ENCODE results near the gene KAT2A.

Gene KAT2A

GRCh38 chr17:42090964-42091790 is 30.0 kb downstream of the KAT2A start:
- no peak for DNase-seq

DNA sequence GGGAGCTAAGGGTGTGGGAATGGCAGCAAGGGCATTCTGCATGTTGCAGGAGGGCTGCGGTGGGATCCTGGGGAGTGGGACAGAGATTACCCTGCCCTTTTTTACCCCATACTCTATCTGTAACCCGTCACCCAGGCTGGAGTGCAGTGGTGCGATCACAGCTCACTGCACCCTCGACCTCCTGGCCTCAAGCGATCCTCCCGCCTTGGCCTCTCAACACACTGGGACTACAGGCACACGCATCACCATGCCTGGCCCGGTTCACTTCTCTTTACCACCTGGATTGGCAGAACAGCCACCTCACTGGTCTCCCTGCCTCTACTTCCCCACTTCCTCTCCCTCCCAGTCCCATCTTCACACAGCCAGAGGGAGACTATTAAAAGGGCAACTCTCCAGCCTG is 32.4 kb downstream of the KAT2A start:
- DNase-seq, result no peak

DNA sequence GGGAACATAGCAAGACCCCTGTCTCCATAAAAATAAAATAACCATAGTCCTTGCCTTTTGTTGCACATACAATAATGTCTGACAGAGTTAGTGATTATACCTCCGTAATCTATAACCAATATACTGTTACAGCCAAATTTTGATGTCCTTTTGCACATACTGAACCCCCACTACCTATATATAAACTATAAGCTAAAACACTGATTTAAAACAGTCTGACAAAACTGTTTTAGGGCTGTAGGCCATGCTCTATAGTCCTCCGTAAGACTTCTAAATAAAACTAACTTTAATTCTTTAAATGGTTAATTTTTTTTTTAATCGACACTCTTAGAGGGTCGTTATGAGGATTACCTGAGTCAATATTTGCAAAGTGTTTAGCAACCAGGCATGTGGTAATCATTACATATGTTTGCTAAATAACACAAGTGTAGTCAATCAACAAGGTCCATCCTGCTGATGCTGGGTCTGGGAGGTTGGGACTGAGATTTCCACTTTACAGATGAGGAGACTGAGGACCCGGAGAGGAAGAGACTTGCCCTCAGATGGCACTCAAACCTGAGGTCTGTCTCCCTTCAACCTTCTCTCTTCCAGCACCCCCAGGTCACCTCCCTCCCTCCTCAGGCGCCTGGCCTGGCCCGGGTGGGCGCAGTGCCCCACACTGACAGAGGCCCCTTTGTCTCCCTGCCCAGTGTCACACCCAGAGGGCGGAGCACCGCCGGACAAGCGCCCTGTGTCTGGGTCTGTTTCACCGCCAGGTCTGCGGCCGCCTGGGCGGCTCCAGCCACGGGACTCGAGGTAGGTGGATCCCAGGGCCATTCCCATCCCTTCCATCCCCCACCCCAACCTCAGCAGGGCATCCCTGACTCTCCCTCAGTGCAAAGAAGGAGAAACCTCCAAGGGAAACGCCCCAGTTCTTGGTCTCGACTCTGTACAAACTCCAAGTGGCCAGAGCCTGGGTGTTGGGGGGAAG is 33.1 kb downstream of the KAT2A start:
- DNase-seq, result no peak

DNA sequence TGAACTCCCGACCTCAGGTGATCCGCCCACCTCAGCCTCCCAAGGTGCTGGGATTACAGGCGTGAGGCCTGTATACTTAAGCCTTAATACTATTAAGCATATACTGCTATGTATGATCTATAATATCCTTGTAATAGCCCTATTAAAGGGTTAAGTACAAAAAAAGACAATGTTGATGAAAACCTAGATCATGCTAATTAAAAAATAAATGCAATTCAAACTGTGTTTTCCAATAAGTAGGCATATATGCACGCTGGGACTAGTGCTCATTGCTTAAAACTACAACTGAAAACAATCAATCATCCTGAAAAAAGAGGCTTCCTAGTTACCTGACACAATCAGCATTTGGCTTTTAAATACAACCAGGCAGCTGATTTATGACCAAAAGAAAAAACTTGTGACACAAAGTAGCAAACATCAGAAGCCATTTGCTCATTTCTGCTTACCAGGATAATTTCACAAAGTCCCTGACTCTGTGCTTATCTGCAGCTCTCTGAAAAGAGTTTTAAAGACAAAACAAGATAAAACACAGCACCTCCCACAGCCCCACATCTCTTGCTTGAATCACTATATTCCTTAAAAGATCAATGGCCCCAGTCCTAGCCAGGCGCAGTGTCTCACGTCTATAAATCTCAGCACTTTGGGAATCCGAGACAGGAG is 34.0 kb downstream of the KAT2A start:
- DNase-seq, result no peak

- no peak for DNase-seq
These were observed 39.5 kb downstream of the KAT2A start for GRCh38 chr17:42081516-42082129.

- DNase-seq, result no peak
These were observed 41.6 kb downstream of the KAT2A start for GRCh38 chr17:42079541-42079940.

- no peak for DNase-seq
These were observed 42.6 kb downstream of the KAT2A start for GRCh38 chr17:42078396-42079043.

DNA sequence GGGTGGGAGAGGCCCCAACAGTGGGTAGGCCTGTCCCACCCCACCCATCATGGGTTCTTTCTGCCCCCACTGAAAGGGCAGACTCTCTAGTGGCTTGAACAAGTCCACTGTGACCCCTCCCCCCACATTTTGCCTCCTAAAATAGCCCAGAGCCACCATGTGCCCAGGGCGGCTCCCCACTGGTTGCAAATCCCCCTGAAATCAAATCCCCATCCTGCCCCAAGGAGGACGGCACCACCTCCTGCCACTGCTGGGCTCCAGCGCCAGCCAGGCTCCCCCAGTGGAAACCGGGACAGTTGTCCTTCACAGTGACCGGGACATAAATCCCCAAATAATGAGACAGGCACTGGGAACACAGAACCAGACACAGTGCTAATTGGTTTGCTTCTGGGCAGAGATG is 43.4 kb downstream of the KAT2A start:
- DNase-seq, result no peak

DNA sequence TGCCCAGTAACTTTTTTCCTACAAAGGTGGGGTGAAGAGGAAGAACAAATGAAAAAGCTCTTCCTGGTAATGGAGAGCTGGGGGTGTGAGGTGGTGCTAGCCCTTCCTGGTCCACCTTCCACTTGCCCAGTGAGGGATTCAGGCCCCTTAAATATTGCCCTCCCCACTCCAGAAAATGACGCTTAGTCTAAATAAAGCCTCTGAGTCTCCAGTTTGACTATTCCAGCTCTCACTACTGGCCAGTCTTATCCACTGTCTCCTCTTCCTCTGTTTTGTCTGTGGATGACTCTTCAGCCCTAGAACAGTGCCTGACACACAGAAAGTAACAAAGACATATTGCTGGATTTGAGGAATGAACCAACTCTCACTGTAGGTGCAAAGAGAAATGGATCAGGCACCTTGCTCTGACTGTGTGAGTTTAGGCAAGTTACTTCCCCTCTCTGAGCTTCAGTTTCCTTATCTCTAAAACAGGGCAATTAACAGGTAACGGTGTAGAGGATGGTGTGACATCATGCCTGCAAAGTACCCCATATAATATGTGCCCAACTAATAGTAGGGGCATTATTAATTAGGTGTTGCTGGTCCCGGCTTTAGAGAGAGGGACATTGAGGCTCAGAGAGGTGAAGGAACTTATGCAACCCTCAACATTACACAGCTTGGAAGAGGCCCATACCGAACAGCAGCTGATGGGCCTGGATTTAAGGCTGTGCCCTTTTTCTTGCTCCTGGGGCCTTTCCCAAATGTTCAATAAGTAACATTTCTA is 44.2 kb downstream of the KAT2A start:
- DNase-seq, result no peak

GRCh38 chr17:42075789-42076188 is 45.4 kb downstream of the KAT2A start:
- DNase-seq, result no peak

DNA sequence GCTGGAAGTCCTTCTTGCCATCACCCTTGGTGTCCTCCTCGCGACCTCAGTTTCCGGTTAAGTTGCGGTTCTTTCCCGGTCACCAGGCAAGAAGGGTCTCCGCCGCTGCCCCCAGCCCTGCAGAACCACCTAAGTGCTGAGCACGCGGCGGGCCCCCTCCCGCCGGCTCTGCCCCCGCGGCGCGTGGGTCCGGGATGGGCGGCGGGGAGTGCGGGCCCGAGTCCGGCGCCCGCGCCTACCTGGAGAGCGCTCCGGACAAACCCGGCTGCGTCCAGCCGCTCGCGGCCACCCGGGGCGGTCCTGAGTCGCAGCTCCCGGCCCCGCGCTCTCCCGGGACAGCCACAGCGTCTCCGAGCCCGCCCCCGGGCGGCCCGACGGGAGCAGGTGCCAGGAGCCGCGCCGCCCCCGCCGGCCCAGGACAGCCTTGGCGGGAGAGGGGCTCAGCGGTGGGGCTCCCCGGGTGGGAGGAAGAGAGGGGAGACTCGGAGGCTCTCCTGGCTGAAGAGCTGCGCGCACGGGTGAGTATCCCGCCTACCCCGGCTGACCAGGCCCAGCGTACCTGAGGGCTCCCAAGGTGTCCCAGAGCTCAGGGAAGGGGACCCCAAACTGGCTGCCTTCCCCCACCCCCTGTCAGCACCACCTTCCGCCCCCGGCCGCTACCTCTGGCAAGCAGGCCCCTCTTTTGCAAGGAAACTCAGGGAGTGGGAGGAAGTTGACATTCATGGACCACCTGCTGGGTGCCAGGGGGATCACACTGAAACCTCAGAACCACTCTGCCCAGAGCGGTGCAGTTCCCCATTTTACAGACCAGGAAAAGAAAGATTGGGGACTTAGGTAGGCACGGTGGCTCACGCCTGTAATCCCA is 48.6 kb downstream of the KAT2A start:
- DNase-seq, result no peak

DNA sequence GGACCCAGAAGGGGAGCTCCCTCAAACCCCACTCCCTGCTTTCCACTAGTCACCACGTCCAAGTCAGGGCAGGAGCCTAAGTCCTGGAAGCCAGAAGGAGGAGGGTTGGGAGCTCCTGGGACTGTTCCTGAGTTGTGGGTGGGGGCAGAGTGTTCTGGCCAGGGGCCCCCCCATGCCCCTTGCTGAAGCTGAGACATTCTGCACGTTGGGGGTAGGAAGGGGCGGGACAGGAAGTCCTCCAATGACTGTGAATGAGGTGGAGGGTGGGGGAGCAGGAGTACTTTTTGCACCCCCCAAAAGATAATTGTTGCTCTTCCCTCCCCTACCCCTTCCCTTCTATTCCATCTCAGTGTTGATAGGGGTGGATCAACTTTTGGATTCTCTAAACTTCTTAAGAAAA is 49.4 kb downstream of the KAT2A start:
- DNase-seq, result no peak

GRCh38 chr17:42068979-42069378 is 52.2 kb downstream of the KAT2A start:
- no peak for DNase-seq

DNA sequence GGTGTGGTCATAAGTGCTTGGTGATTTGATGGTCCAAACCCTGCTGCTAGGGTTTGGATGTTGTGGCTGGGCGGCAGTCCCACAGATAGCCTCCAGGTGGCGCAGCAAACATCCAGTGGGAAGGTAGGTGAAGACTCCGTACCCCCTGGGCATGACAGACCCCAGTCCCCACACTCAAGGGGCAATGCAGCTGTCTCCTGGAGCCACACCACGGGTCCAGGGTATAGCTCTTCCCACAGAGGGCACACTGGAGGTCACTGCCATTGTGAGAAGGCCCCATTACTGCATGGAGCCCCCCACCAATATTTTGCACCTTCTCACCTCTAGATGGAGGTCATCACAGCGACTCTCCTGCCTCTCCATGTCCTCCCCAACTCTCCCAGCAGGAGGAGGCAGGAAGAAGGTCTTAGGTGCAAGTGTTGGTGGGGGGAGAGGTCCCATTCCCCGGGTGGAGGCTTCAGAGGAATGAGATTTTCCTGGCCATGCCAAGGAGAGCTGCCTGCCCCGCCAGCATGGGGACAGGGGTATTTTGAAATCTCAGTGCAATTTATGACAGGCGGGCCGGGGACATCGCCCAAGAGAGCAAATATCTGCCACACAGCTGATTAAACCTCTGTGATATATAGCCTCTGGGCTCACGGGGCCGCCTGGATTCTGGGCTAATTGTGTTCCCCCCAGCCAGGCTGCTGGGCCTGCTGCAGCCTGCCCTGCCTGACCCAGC is 53.6 kb downstream of the KAT2A start:
- DNase-seq, result peak; percentile 34

DNA sequence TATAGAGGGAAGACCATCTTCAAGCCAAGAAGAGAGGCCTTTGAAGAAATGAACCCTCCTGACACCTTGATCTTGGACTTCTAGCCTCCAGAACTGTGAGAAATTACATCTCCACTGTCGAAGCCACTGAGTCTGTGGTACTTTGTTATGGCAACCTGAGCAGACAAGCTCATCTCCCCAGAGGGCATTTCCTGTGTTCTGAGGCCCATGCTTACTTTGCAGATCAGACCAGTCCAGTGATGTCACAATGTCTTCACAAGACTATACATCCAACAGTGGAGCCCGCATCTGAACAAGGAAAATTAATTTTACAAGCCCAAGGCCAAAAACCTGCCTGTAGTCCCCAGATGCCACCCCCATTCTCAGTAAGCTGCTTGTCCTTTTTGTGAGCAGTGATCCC is 56.0 kb downstream of the KAT2A start:
- no peak for DNase-seq

Measured in NCI-H748 treated with DMSO at 0.1 percent for 48 hours (cell line).